ENCODE measurements around the gene C2CD2. TPM values are rescaled to one million over a fixed set of nuclear protein-coding genes. Genes with fewer than 3 reads are reported as not detected.
"Not testable (repeated sequence)": the region's sequence is repeated elsewhere in the genome, so short reads cannot be mapped to it uniquely, and the experiment has no call there.

The C2CD2 gene
- 1 to 10 TPM; 4.3 to 5.0 TPM for total RNA-seq
- polyA plus RNA-seq = 2.3 TPM

DNA sequence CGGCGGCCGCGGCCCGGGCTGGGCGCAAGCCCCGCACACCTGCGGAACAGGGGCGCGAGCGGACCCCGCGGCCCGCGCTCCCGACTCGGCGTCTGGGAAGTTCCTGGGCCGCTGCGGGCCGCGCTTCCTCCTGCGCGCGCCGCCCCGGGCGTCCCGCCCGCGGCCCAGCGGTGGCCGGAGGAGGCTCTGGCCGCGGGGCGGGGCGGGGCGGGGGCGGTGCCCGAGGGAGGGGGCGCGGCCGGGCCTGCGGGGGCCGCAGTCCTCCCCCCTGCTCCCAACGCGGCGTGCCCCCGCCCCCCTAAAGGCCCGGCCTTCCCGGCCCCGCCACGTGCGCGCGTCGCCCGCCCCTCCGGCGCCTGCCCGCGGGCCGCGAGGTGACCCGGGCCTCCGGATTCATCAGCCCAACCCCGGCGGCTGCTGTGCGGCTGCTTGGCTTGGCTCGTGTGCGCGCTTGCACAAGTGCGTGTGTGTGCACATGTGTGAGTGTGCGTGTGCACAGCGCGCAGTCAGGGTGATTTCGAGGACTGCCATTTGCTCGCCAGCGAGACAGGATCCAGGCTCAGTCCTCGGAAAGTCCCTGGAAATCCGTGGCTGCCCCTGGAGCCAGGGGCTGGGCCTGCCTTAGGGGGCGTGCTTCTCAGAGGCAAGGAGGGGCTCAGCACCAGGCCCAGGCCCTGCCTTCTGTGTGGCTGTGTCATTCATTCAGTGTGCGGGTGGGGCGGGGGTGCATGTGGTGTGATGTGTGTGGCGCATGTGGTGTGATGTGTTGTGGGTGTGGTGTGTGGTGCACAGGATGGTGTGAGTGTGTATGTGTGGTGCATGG, at the start of gene C2CD2:
Gene C2CD2 (minus strand): TSS at position 188 of the 823 bp plus-strand sequence. CDS start 370 bp downstream, outside the sequence.
- CTCF ChIA-PET = no interaction called here
- H3K4me3 ChIP-seq (ENCODE audit: low read length) = peak within 1 kb of the TSS; percentile 41
- no peaks in the 10 kb centered on the region for H3K9me3 ChIP-seq (ENCODE audit: low read length)
- H3K36me3 Mint-ChIP-seq = no peaks in the 10 kb centered on the region
- peaks cover 5 to 15% (median 10%) of the 10 kb centered on the region in 3 donors for H3K4me1 Mint-ChIP-seq
- no peak for DNase-seq
- no peak within 1 kb of the TSS for H3K27ac Mint-ChIP-seq
- H3K27me3 Mint-ChIP-seq = peaks cover 28 to 43% of the 10 kb centered on the region in 2 donors
- H3K27me3 ChIP-seq (ENCODE audit: insufficient read depth, low read length, poor library complexity, severe bottlenecking) = peaks cover 7% of the 10 kb centered on the region
- H3K27ac ChIP-seq (ENCODE audit: low read depth, low read length) = peak within 1 kb of the TSS; percentile 6
- POLR2A ChIA-PET = no interaction called here
- peaks cover 8% of the 10 kb centered on the region for H3K4me1 ChIP-seq (ENCODE audit: insufficient read depth, low read length)
- no peaks in the 10 kb centered on the region for H3K9me3 Mint-ChIP-seq
- H3K36me3 ChIP-seq (ENCODE audit: insufficient read depth, low read length) = no peaks in the 10 kb centered on the region
- H3K4me3 Mint-ChIP-seq = peak within 1 kb of the TSS in 6 of 7 donors; percentile 39 to 74 (median 52)

DNA sequence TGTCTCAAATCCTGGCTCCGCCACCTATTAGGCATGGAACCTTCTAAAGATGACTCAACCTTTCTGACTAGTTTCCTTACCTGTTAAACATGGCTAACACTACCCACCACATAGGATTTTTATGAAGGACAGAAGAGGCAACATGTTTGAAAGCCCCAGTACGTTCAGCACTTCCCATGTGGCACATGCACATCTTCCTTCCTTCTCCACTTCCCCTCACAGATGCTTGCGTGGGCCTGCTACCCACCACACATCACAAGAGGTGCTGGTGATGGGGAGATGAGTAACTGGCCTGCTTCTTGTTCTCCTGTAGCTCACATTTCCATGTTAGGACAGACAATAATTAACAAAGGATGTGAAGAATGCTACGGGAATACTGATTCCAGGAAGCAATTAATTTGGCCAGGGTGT, 49.2 kb upstream of the C2CD2 start:
- Histone ChIP-seq H3K4me1 (ENCODE audit: insufficient read depth, low read length) (peaks cover 4% of the 10 kb centered on the region), H3K27me3 (ENCODE audit: insufficient read depth, low read length, poor library complexity, severe bottlenecking) (no peaks in the 10 kb centered on the region), H3K36me3 (ENCODE audit: insufficient read depth, low read length) (peaks cover 5% of the 10 kb centered on the region), H3K4me3 (ENCODE audit: low read length) (no peak overlapping the region), H3K9me3 (ENCODE audit: low read length) (no peaks in the 10 kb centered on the region), H3K27ac (ENCODE audit: low read depth, low read length) (no peak overlapping the region)
- Mint-ChIP-seq H3K36me3 (peaks cover 3 to 46% (median 19%) of the 10 kb centered on the region in 3 donors), H3K27me3 (no peaks in the 10 kb centered on the region), H3K4me3 (peak overlapping the region in 2 of 7 donors; percentile 1 to 32), H3K4me1 (peaks cover 16 to 51% (median 43%) of the 10 kb centered on the region in 3 donors), H3K27ac (peak overlapping the region in 2 of 8 donors; percentile 44 to 58), H3K9me3 (no peaks in the 10 kb centered on the region)
- ChIA-PET CTCF (interaction anchor here (1.9 kb wide), 1 partner anchor 105 kb away, joined by 7 read pairs; no protein-coding TSS in a partner anchor), POLR2A (no interaction called here)
- no peak for DNase-seq

DNA sequence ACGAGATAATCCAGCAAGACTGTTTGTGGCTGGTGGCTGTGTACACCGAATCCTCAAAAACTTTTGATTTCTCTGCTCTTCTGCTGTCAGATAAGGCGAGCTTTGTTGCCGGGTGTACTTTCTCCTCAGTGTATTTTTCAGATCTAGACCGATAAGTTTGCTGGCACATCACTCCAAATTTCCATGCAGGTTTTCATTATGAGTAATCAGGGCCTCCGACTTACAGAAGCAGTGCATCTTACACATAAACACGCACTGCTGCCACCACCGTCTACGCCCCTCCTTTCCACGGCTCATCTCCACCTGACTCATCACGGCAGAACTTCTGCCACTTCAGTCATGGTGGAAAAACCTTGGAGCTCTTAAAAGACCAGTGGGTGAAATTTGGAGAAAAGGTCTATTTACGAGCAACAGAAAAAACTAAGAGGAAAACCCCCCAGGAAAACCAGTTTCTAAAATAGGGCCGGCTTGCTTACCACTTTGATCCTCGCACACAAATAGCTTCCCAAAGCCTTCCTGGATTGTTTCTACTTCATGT, 48.7 kb upstream of the C2CD2 start:
- ChIA-PET POLR2A (no interaction called here), CTCF (interaction anchor here (1.9 kb wide), 1 partner anchor 105 kb away, joined by 7 read pairs; no protein-coding TSS in a partner anchor)
- Mint-ChIP-seq H3K27me3 (no peaks in the 10 kb centered on the region), H3K9me3 (no peaks in the 10 kb centered on the region), H3K27ac (peak overlapping the region in 5 of 8 donors; percentile 17 to 83 (median 41)), H3K4me1 (peaks cover 16 to 46% (median 37%) of the 10 kb centered on the region in 3 donors), H3K36me3 (peaks cover 3 to 43% (median 20%) of the 10 kb centered on the region in 3 donors), H3K4me3 (peak overlapping the region in 3 of 7 donors; percentile 39 to 63 (median 49))
- H3K27me3 ChIP-seq (ENCODE audit: insufficient read depth, low read length, poor library complexity, severe bottlenecking) = no peaks in the 10 kb centered on the region
- no peak for DNase-seq
- H3K9me3 ChIP-seq (ENCODE audit: low read length) = no peaks in the 10 kb centered on the region
- no peak overlapping the region for H3K27ac ChIP-seq (ENCODE audit: low read depth, low read length)
- H3K4me1 ChIP-seq (ENCODE audit: insufficient read depth, low read length) = peaks cover 4% of the 10 kb centered on the region
- H3K36me3 ChIP-seq (ENCODE audit: insufficient read depth, low read length) = peaks cover 5% of the 10 kb centered on the region
- H3K4me3 ChIP-seq (ENCODE audit: low read length) = no peak overlapping the region

DNA sequence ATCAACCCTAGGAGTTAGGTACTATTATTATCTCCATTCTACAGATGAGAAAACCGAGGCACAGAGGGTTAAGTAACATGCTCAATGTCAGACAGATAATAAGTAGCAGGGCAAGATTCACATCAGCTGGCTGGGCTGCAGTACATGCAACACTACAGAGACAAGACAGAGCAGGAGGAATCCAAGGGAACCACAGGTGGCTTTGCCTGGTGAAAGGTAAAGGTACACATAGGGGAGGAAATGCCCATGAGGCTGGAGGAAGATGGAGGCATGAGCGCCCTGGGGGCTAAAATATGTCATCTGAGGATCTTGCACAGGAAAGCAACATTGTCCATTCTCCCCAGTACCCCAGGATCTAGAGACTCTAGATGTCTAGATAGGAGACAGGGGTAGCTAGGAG, 48.0 kb upstream of the C2CD2 start:
- H3K9me3 ChIP-seq (ENCODE audit: low read length) = no peaks in the 10 kb centered on the region
- H3K27me3 ChIP-seq (ENCODE audit: insufficient read depth, low read length, poor library complexity, severe bottlenecking) = no peaks in the 10 kb centered on the region
- Mint-ChIP-seq H3K4me3 (peak overlapping the region in 1 of 7 donors; percentile 20), H3K36me3 (peaks cover 3 to 41% (median 20%) of the 10 kb centered on the region in 3 donors), H3K9me3 (no peaks in the 10 kb centered on the region), H3K27me3 (no peaks in the 10 kb centered on the region), H3K4me1 (peaks cover 13 to 42% (median 36%) of the 10 kb centered on the region in 3 donors), H3K27ac (no peak overlapping the region)
- POLR2A ChIA-PET = no interaction called here
- no peak overlapping the region for H3K27ac ChIP-seq (ENCODE audit: low read depth, low read length)
- peaks cover 4% of the 10 kb centered on the region for H3K4me1 ChIP-seq (ENCODE audit: insufficient read depth, low read length)
- DNase-seq = no peak
- no peak overlapping the region for H3K4me3 ChIP-seq (ENCODE audit: low read length)
- CTCF ChIA-PET = interaction anchor here (1.9 kb wide), 1 partner anchor 106 kb away, joined by 7 read pairs; no protein-coding TSS in a partner anchor
- H3K36me3 ChIP-seq (ENCODE audit: insufficient read depth, low read length) = peaks cover 5% of the 10 kb centered on the region

DNA sequence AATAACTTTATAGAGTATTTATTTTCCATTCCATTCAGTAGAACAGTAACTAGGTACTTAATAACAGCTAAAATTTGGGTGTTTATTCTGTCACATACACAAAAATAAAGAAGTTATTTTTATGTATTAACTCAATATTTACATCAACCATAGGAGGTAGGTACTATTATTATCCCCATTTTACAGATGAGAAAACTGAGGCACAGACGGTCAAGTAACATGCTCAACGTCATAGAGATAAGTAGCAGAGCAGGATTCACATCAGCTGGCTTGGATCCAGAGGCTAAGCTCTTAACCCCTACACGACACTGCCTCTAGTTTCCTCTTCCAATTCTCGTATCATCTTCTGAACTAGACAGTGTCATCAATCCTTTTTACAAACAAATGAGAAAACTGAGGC, 47.1 kb upstream of the C2CD2 start:
- Histone ChIP-seq H3K36me3 (ENCODE audit: insufficient read depth, low read length) (peaks cover 5% of the 10 kb centered on the region), H3K4me3 (ENCODE audit: low read length) (no peak overlapping the region), H3K4me1 (ENCODE audit: insufficient read depth, low read length) (peaks cover 4% of the 10 kb centered on the region), H3K9me3 (ENCODE audit: low read length) (no peaks in the 10 kb centered on the region), H3K27ac (ENCODE audit: low read depth, low read length) (no peak overlapping the region), H3K27me3 (ENCODE audit: insufficient read depth, low read length, poor library complexity, severe bottlenecking) (no peaks in the 10 kb centered on the region)
- H3K27me3 Mint-ChIP-seq = no peaks in the 10 kb centered on the region
- peaks cover 9 to 46% (median 23%) of the 10 kb centered on the region in 3 donors for H3K36me3 Mint-ChIP-seq
- ChIA-PET CTCF (no interaction called here), POLR2A (no interaction called here)
- DNase-seq = no peak
- no peak overlapping the region for H3K4me3 Mint-ChIP-seq
- peaks cover 11 to 37% (median 32%) of the 10 kb centered on the region in 3 donors for H3K4me1 Mint-ChIP-seq
- H3K9me3 Mint-ChIP-seq = no peaks in the 10 kb centered on the region
- peak overlapping the region in 1 of 8 donors; percentile 47 for H3K27ac Mint-ChIP-seq

DNA sequence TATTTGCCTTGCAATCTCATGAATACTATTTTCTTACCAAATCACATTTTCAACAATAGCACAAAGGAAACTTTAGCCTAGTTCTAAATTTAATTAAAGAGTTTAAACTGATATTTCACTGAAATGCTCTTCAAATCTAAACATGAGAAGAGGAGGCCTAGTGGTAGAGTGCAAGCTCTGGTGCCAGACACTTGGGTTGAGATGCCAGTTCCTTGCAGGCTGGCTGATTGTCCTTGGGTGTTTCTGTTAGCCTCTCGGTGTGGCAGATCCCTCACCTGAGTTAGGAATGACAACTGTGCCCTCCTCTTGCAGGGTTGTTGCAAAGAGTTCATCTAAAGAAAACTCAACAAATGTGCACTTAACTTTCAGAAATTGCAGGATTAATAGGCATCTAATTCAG, 43.8 kb upstream of the C2CD2 start:
- H3K36me3 Mint-ChIP-seq = peaks cover 30 to 71% (median 37%) of the 10 kb centered on the region in 3 donors
- H3K27ac Mint-ChIP-seq = peak overlapping the region in 1 of 8 donors; percentile 23
- H3K9me3 ChIP-seq (ENCODE audit: low read length) = no peaks in the 10 kb centered on the region
- peaks cover 0 to 3% (median 0%) of the 10 kb centered on the region in 5 donors for H3K9me3 Mint-ChIP-seq
- H3K27me3 Mint-ChIP-seq = no peaks in the 10 kb centered on the region
- peaks cover under 1% of the 10 kb centered on the region for H3K4me1 ChIP-seq (ENCODE audit: insufficient read depth, low read length)
- H3K36me3 ChIP-seq (ENCODE audit: insufficient read depth, low read length) = peaks cover 22% of the 10 kb centered on the region
- H3K27ac ChIP-seq (ENCODE audit: low read depth, low read length) = no peak overlapping the region
- POLR2A ChIA-PET = no interaction called here
- no peak overlapping the region for H3K4me3 ChIP-seq (ENCODE audit: low read length)
- H3K4me3 Mint-ChIP-seq = no peak overlapping the region
- CTCF ChIA-PET = no interaction called here
- peaks cover 6 to 16% (median 15%) of the 10 kb centered on the region in 3 donors for H3K4me1 Mint-ChIP-seq
- no peak for DNase-seq
- H3K27me3 ChIP-seq (ENCODE audit: insufficient read depth, low read length, poor library complexity, severe bottlenecking) = no peaks in the 10 kb centered on the region

DNA sequence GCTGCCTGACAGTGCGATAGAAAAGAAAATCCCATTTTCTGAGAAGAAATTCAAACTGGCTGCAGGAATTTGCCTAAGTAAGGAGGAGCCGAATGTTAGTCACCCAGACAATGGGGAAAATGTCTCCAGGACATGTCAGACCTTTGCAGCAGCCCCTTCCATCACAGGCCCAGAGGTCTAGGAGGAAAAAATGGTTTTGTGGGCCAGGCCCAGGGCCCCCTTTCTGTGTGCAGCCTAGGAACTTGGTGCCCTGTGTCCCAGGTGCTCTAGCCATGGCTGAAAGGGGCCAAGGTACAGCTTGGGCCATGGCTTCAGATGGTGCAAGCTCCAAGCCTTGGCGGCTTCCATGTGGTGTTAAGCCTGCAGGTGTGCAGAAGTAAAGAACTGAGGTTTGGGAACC, 41.8 kb upstream of the C2CD2 start:
- Mint-ChIP-seq H3K4me1 (no peaks in the 10 kb centered on the region), H3K36me3 (peaks cover 31 to 75% (median 35%) of the 10 kb centered on the region in 3 donors), H3K9me3 (peaks cover 0 to 3% (median 0%) of the 10 kb centered on the region in 5 donors), H3K4me3 (no peak overlapping the region), H3K27ac (no peak overlapping the region), H3K27me3 (no peaks in the 10 kb centered on the region)
- Histone ChIP-seq H3K27ac (ENCODE audit: low read depth, low read length) (no peak overlapping the region), H3K4me3 (ENCODE audit: low read length) (no peak overlapping the region), H3K9me3 (ENCODE audit: low read length) (no peaks in the 10 kb centered on the region), H3K4me1 (ENCODE audit: insufficient read depth, low read length) (no peaks in the 10 kb centered on the region), H3K36me3 (ENCODE audit: insufficient read depth, low read length) (peaks cover 25% of the 10 kb centered on the region), H3K27me3 (ENCODE audit: insufficient read depth, low read length, poor library complexity, severe bottlenecking) (no peaks in the 10 kb centered on the region)
- ChIA-PET CTCF (no interaction called here), POLR2A (no interaction called here)
- DNase-seq = no peak

DNA sequence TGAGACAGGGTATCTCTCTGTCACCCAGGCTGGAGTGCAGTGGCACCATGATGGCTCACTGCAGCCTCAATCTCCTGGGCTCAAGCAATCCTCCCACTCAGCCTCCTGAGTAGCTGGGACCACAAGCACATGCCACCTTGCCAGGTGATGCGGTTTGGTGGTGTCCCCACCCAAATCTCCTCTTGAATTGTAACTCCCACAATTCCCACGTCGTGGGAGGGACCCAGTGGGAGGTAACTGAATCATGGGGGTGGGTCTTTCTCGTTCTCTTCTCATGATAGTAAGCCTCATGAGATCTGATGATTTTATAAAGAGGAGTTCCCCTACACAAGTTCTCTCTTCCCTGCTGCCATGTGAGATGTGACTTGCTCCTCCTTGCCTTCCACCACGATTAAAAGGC, 40.8 kb upstream of the C2CD2 start:
- H3K27me3 ChIP-seq (ENCODE audit: insufficient read depth, low read length, poor library complexity, severe bottlenecking); DNase-seq; H3K4me3 Mint-ChIP-seq; H3K27ac Mint-ChIP-seq; H3K4me1 ChIP-seq (ENCODE audit: insufficient read depth, low read length); POLR2A ChIA-PET; CTCF ChIA-PET; H3K4me1 Mint-ChIP-seq; H3K9me3 ChIP-seq (ENCODE audit: low read length); H3K4me3 ChIP-seq (ENCODE audit: low read length); H3K27me3 Mint-ChIP-seq; H3K9me3 Mint-ChIP-seq; H3K27ac ChIP-seq (ENCODE audit: low read depth, low read length): not testable (repeated sequence)
- peaks cover 31 to 70% (median 36%) of the 10 kb centered on the region in 3 donors for H3K36me3 Mint-ChIP-seq
- peaks cover 25% of the 10 kb centered on the region for H3K36me3 ChIP-seq (ENCODE audit: insufficient read depth, low read length)

Measured in CD8-positive, alpha-beta memory T cell (primary cell).